K562 (cell line): ENCODE measurements around the gene SLC15A1. TPM values are rescaled to one million over a fixed set of nuclear protein-coding genes. Genes with fewer than 3 reads are reported as not detected.

ENCODE experiments used
- ATAC-seq: fragments of 200-7000 bp; cut with Tn5 transposase; 3 replicates; pipeline ENCODE4 v1.9.1; 2020; ENCODE audit warnings: moderate library complexity
- BruUV-seq: library from RNA; stranded (reverse); fragments of 400-500 nt; replicated peaks from 2 replicates; lab custom pipeline; 2021; lab: Mats Ljungman, UMichigan
- CTCF ChIA-PET: fragments of 300-600 bp; formaldehyde crosslinking; extraction: SDS; loops from one replicate; lab custom pipeline; 2021; ENCODE audit warnings: low intra/inter-chr PET ratio; lab: Yijun Ruan, JAX
- POLR2A ChIA-PET: fragments of 300-600, 350-650 bp; sonication (Branson Sonifier 250); formaldehyde crosslinking; extraction: SDS; loops from one replicate; lab custom pipeline; 2021; ENCODE audit warnings: antibody characterized with exemption, inconsistent platforms; lab: Yijun Ruan, JAX
- DNase-seq, 4 experiments: peaks; one replicate each; pipeline versions ENCODE4 v3.0.0 to v3.0.0-alpha.2; 2011 to 2018; ENCODE audit warnings: low spot score in 3 of 4, mixed read lengths in 3 of 4; ENCODE audit errors: extremely low read depth in 1 of 4
- FAIRE-seq: peaks from 2 replicates; lab custom pipeline; 2011; peaks lifted over from hg19 to GRCh38; lab: Jason Lieb, UNC
- H2AFZ ChIP-seq: 2 replicates; pipeline ENCODE4 v1.6.0; 2011; ENCODE audit warnings: low read depth, low read length, control low read depth, inconsistent platforms
- H3K27ac ChIP-seq: fragments of 200-600 bp; 3 replicates; pipeline ENCODE4 v1.8.0; 2011; ENCODE audit warnings: low read depth, mild to moderate bottlenecking, control low read depth, inconsistent platforms, low read length, moderate library complexity, mixed read lengths; ENCODE audit errors: extremely low read depth
- H3K27me3 ChIP-seq, 2 experiments: fragments of 300-600 bp in 1 of 2; 2 replicates in 1 of 2; 3 replicates in 1 of 2; pipeline versions ENCODE4 v1.6.0 to v1.8.0; 2011; ENCODE audit warnings: inconsistent platforms in 2 of 2, low read length in 2 of 2, mild to moderate bottlenecking in 1 of 2, mixed read lengths in 1 of 2, moderate library complexity in 1 of 2; ENCODE audit not compliant: control insufficient read depth in 2 of 2, insufficient read depth in 2 of 2
- H3K36me3 ChIP-seq: fragments of 300-600 bp; 3 replicates; pipeline ENCODE4 v1.8.0; 2011; ENCODE audit warnings: mild to moderate bottlenecking, low read length, inconsistent platforms; ENCODE audit not compliant: control insufficient read depth, insufficient read depth
- H3K4me1 ChIP-seq, 2 experiments: fragments of 200-600 bp in 1 of 2; replicated peaks in 1 of 2; 2 replicates in 1 of 2; 3 replicates in 1 of 2; pipeline versions ENCODE4 v1.5.1 to v1.8.0; 2011; ENCODE audit warnings: inconsistent platforms in 2 of 2, low read length in 2 of 2, mild to moderate bottlenecking in 1 of 2, mixed read lengths in 1 of 2, moderate library complexity in 1 of 2; ENCODE audit not compliant: control insufficient read depth in 2 of 2, insufficient read depth in 2 of 2
- H3K4me2 ChIP-seq: 2 replicates; pipeline ENCODE4 v1.6.1; 2011; ENCODE audit warnings: low read length, control low read depth, inconsistent platforms, mixed read lengths; ENCODE audit not compliant: insufficient read depth
- H3K4me3 ChIP-seq: fragments of 200-600 bp; sonication (generic), shearing (Covaris generic); 2 replicates; pipeline ENCODE4 v1.5.1; 2016; ENCODE audit warnings: control low read depth, inconsistent platforms
- H3K79me2 ChIP-seq: fragments of 200-600 bp; 3 replicates; pipeline ENCODE4 v1.8.0; 2011; ENCODE audit warnings: low read length, inconsistent platforms; ENCODE audit not compliant: control insufficient read depth, insufficient read depth
- H3K9ac ChIP-seq, 2 experiments: 2 replicates each; pipeline versions ENCODE4 v1.6.0 to v1.6.1; 2011; ENCODE audit warnings: low read depth in 2 of 2, low read length in 2 of 2, control low read depth in 1 of 2, inconsistent platforms in 1 of 2, mild to moderate bottlenecking in 1 of 2, mixed read lengths in 1 of 2; ENCODE audit not compliant: insufficient read depth in 1 of 2
- H3K9me1 ChIP-seq: one replicate; pipeline ENCODE4 v1.6.0; 2011; ENCODE audit warnings: inconsistent platforms, mild to moderate bottlenecking, low read length, moderate library complexity; ENCODE audit not compliant: control insufficient read depth, insufficient read depth
- H3K9me3 ChIP-seq: replicated peaks from 2 replicates; pipeline ENCODE4 v1.5.1; 2011; ENCODE audit warnings: low read depth, low read length, inconsistent platforms; ENCODE audit not compliant: control insufficient read depth, insufficient read depth
- H4K20me1 ChIP-seq: replicated peaks from 2 replicates; pipeline ENCODE4 v1.6.1; 2011; ENCODE audit warnings: low read length, inconsistent platforms, mixed read lengths; ENCODE audit not compliant: control insufficient read depth, insufficient read depth
- CBX2 ChIP-seq: fragments of 200-600 bp; sonication (generic); IDR thresholded peaks from one replicate; pipeline ENCODE4 v1.6.1; 2012; ENCODE audit warnings: mild to moderate bottlenecking, low read length, inconsistent platforms; ENCODE audit not compliant: insufficient read depth, poor library complexity, severe bottlenecking
- CLOCK ChIP-seq: fragments of 250-450 bp; sonication (Bioruptor Pico); IDR thresholded peaks from 2 replicates; pipeline ENCODE4 v1.4.0; 2020; ENCODE audit warnings: mild to moderate bottlenecking, moderate library complexity, borderline replicate concordance
- EHMT2 ChIP-seq: fragments of 450-650 bp; IDR thresholded peaks from 2 replicates; pipeline ENCODE4 v1.6.1; 2018; ENCODE audit warnings: antibody characterized with exemption
- HMGXB4 ChIP-seq: sonication (generic); formaldehyde crosslinking; IDR thresholded peaks from 2 replicates; pipeline ENCODE4 v1.8.1; 2023; ENCODE audit warnings: mild to moderate bottlenecking, missing genetic modification reagents
- MTA1 ChIP-seq: fragments of 450-650 bp; IDR thresholded peaks from 2 replicates; pipeline ENCODE4 v1.6.1; 2017; ENCODE audit warnings: borderline replicate concordance
- TCF7 ChIP-seq: sonication (generic); IDR thresholded peaks from 2 replicates; pipeline ENCODE4 v1.6.1; 2016; ENCODE audit warnings: antibody characterized with exemption, borderline replicate concordance
- ZNF274 ChIP-seq: IDR thresholded peaks from 2 replicates; pipeline ENCODE4 v1.6.1; 2011; ENCODE audit warnings: low read depth, mild to moderate bottlenecking, low read length, moderate library complexity, borderline replicate concordance
- ZNF695 ChIP-seq: fragments of 450-650 bp; formaldehyde crosslinking; IDR thresholded peaks from 2 replicates; pipeline ENCODE4 v1.4.0; 2020; ENCODE audit warnings: mild to moderate bottlenecking, moderate library complexity
- ZNF696 ChIP-seq: fragments of 250-450 bp; sonication (Bioruptor Pico); conservative IDR thresholded peaks from 2 replicates; pipeline ENCODE4 v1.4.0; 2020; ENCODE audit warnings: mild to moderate bottlenecking, moderate library complexity
- ZNF75A ChIP-seq: fragments of 450-650 bp; formaldehyde crosslinking; IDR thresholded peaks from 2 replicates; pipeline ENCODE4 v1.4.0; 2020; ENCODE audit warnings: mild to moderate bottlenecking
- WGBS: fragments of 100-300 bp; shearing (Covaris generic); methylation state at CpG from one replicate; pipeline ENCODE4 v1.1.6; 2016; ENCODE audit warnings: low coverage, mixed read lengths; ENCODE audit not compliant: insufficient coverage; ENCODE audit errors: missing lambda C conversion rate; 5-methylcytosine and 5-hydroxymethylcytosine counted together
- in situ Hi-C: fragments of 300-500 bp; cut with MboI; formaldehyde crosslinking; loops from 4 replicates; pipeline ENCODE4 v1.15.0; 2018; ENCODE audit warnings: inconsistent platforms, mixed read lengths
- intact Hi-C: fragments of 100-400 bp; cut with micrococcal nuclease; formaldehyde crosslinking; loops from 2 replicates; pipeline ENCODE4 v1.14.2; 2022
- polyA plus RNA-seq, 8 experiments: library from polyadenylated mRNA; depleted of rRNA in 4 of 8; stranded (reverse) in 5 of 8; unstranded in 3 of 8; fragments of >200 nt; fragmentation: Nextera tagmentation in 2 of 8; fragmentation: Illumina TruSeq in 1 of 8; extraction: Ambion mirVana in 2 of 8; extraction: Trizol in 1 of 8; gene quantifications; 2 replicates each; pipeline versions ENCODE4 v1.2.1 to v1.2.3, GENCODE V29; 2011 to 2014; ENCODE audit warnings: inconsistent platforms in 1 of 8, missing spikeins in 1 of 8
- total RNA-seq, 7 experiments: library from RNA; depleted of rRNA in 6 of 7; stranded (reverse); fragments of >200 nt in 6 of 7; fragmentation: Illumina TruSeq in 2 of 7; extraction: Trizol in 2 of 7; gene quantifications; 2 replicates each; pipeline versions ENCODE4 v1.2.1 to v1.2.3, GENCODE V29; 2011 to 2021; ENCODE audit warnings: low replicate concordance in 1 of 7
- TF ChIP-seq, protein P1 (sequence below): fragments of 150-350 bp; IDR thresholded peaks from 2 replicates; pipeline ENCODE4 v1.6.1; 2014; ENCODE audit warnings: low read depth, mild to moderate bottlenecking, low read length, borderline replicate concordance
- TF ChIP-seq, protein P2 (sequence below), 2 experiments: fragments of 200-800 bp in 1 of 2; sonication (Bioruptor generic) in 1 of 2; sonication (generic) in 1 of 2; formaldehyde crosslinking in 1 of 2; IDR thresholded peaks in 1 of 2; conservative IDR thresholded peaks in 1 of 2; 2 replicates each; pipeline versions ENCODE4 v1.5.0 to v1.6.1; 2016 to 2020; ENCODE audit warnings: missing compliant biosample characterization in 1 of 2, missing genetic modification characterization in 1 of 2, missing genetic modification reagents in 1 of 2

Gene SLC15A1
- total and polyA plus RNA-seq, 9 of the 15 experiments (the other 6 are each of a cell fraction or from before 2014, with no cell fraction given) = not detected

DNA sequence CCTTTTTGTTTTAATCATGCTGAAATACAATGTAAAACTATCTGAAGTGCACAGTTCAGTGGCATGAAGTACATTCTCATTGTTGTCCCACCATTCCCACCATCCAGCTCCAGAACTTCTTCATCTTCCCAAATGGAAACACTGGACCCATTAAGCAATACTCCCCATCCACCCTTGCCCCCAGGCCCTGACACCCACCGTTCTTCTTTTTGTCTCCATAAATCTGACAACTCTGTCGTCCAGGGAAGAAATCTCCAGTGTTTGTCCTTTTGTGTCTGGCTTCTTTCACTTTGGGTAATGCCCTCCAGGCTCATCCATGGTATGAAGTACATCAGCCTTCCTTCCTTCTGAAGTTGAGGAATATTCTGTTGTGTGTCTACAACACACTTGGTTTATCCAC lies 2.6 kb upstream of the SLC15A1 start:
- H3K27ac ChIP-seq = no peak overlapping the region
- in situ Hi-C loops = no loop called here
- ATAC-seq = no peak

More for the DNA sequence above, 2.6 kb upstream of the SLC15A1 start:
- WGBS = 0% methylated on average over 2 of the region's 2 CpGs
- Histone ChIP-seq H3K79me2 (no peaks in the 10 kb centered on the region), H3K4me1 (peaks cover 0 to 4% of the 10 kb centered on the region in 2 experiments; a peak in 1 of 5 replicates), H2AFZ (no peak overlapping the region)
- POLR2A ChIA-PET = no interaction called here
- DNase-seq = no peak
- intact Hi-C loops = no loop called here
- TF ChIP-seq HMGXB4 (CRISPR knock-in tag) (no peak), MTA1 (no peak), ZNF695 (CRISPR knock-in tag) (no peak), CLOCK (CRISPR knock-in tag) (no peak), EHMT2 (no peak), ZNF696 (CRISPR knock-in tag) (no peak), ZNF75A (CRISPR knock-in tag) (no peak), CBX2 (no peak), TCF7 (no peak), ZNF274 (no peak)
- TF ChIP-seq, protein P1, sequence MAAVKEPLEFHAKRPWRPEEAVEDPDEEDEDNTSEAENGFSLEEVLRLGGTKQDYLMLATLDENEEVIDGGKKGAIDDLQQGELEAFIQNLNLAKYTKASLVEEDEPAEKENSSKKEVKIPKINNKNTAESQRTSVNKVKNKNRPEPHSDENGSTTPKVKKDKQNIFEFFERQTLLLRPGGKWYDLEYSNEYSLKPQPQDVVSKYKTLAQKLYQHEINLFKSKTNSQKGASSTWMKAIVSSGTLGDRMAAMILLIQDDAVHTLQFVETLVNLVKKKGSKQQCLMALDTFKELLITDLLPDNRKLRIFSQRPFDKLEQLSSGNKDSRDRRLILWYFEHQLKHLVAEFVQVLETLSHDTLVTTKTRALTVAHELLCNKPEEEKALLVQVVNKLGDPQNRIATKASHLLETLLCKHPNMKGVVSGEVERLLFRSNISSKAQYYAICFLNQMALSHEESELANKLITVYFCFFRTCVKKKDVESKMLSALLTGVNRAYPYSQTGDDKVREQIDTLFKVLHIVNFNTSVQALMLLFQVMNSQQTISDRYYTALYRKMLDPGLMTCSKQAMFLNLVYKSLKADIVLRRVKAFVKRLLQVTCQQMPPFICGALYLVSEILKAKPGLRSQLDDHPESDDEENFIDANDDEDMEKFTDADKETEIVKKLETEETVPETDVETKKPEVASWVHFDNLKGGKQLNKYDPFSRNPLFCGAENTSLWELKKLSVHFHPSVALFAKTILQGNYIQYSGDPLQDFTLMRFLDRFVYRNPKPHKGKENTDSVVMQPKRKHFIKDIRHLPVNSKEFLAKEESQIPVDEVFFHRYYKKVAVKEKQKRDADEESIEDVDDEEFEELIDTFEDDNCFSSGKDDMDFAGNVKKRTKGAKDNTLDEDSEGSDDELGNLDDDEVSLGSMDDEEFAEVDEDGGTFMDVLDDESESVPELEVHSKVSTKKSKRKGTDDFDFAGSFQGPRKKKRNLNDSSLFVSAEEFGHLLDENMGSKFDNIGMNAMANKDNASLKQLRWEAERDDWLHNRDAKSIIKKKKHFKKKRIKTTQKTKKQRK = no peak
- TF ChIP-seq, protein P2, sequence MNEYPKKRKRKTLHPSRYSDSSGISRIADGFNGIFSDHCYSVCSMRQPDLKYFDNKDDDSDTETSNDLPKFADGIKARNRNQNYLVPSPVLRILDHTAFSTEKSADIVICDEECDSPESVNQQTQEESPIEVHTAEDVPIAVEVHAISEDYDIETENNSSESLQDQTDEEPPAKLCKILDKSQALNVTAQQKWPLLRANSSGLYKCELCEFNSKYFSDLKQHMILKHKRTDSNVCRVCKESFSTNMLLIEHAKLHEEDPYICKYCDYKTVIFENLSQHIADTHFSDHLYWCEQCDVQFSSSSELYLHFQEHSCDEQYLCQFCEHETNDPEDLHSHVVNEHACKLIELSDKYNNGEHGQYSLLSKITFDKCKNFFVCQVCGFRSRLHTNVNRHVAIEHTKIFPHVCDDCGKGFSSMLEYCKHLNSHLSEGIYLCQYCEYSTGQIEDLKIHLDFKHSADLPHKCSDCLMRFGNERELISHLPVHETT (CRISPR knock-in tag; conservative IDR thresholded peaks at IDR 0.05 in 1 of 2, IDR thresholded peaks at IDR 0.05 in 1 of 2) = no peak
- TF ChIP-seq, all 486 proteins: peak for 0
- no peaks in the 10 kb centered on the region for H3K36me3 ChIP-seq
- no peak overlapping the region for H3K4me3 ChIP-seq
- CTCF ChIA-PET = no interaction called here
- H3K4me2 ChIP-seq = no peak overlapping the region
- no peaks in the 10 kb centered on the region for H3K9me1 ChIP-seq
- no TSS peak for BruUV-seq
- no peak overlapping the region for H3K9ac ChIP-seq
- no peaks in the 10 kb centered on the region for H4K20me1 ChIP-seq
- H3K9me3 ChIP-seq = no peaks in the 10 kb centered on the region
- no peak for FAIRE-seq
- H3K27me3 ChIP-seq = peaks cover 4 to 40% of the 10 kb centered on the region in 2 experiments; a peak in 4 of 5 replicates
